Measurements from ENCODE around the gene AKR7A2. TPM values are rescaled to one million over a fixed set of nuclear protein-coding genes. Genes with fewer than 3 reads are reported as not detected.

Gene AKR7A2
- polyA plus RNA-seq, 4 donors = 53.2 to 96.9 (median 70.5) TPM

DNA sequence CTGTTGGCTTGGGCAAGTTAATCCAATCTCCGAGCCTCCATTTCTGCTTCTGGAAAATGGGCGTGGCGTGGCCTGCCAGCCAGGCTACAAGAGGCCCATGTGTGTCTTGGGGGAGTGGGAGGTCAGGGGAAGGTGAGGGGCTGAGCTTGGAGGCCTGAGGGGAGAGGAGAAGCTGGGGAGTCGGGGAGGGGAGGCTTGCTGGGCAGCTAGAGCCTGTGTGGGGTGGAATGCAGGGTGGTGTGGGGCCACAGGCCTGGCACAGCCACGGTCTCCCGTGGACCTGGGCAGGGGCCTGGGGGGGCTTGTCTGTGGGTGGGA is 14.8 kb upstream of the AKR7A2 start:
- no peak for DNase-seq (ENCODE audit: low read depth in 4 of 4, low spot score in 3 of 4)

- no peak for DNase-seq (ENCODE audit: low read depth in 4 of 4, low spot score in 3 of 4)
Measured at GRCh38 chr1:19325958-19326747, 14.2 kb upstream of the AKR7A2 start.

GRCh38 chr1:19325368-19325957 is 13.5 kb upstream of the AKR7A2 start:
- DNase-seq (ENCODE audit: low read depth in 4 of 4, low spot score in 3 of 4) = no peak

- no peak for DNase-seq (ENCODE audit: low read depth in 4 of 4, low spot score in 3 of 4)
Measured at GRCh38 chr1:19324665-19324990, 12.7 kb upstream of the AKR7A2 start.

- no peak for DNase-seq (ENCODE audit: low read depth in 4 of 4, low spot score in 3 of 4)
Measured at GRCh38 chr1:19323987-19324664, 12.2 kb upstream of the AKR7A2 start.

- DNase-seq (ENCODE audit: low read depth in 4 of 4, low spot score in 3 of 4) = no peak
Measured at GRCh38 chr1:19322481-19322880, 10.5 kb upstream of the AKR7A2 start.

- no peak for DNase-seq (ENCODE audit: low read depth in 4 of 4, low spot score in 3 of 4)
Measured at GRCh38 chr1:19321071-19321470, 9.1 kb upstream of the AKR7A2 start.

DNA sequence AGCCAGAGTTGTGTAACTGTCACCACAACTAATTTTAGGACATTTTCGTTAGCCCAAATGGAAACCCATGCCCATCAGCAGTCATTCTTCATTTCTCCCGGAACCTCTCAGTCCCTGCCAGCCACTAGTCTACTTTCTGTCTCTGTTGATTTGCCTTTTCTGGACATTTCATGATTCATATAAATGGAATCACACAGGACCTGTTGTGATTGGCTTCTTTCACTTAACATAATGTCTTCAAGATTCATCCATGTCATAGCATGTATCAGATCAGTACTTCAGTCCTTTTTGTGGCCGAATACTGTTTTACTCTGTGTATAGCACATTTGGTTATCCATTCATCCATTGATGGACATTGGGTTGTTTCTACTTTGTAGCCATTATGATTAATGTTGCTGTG is 7.3 kb upstream of the AKR7A2 start:
- DNase-seq (ENCODE audit: low read depth in 4 of 4, low spot score in 3 of 4) = no peak

DNA sequence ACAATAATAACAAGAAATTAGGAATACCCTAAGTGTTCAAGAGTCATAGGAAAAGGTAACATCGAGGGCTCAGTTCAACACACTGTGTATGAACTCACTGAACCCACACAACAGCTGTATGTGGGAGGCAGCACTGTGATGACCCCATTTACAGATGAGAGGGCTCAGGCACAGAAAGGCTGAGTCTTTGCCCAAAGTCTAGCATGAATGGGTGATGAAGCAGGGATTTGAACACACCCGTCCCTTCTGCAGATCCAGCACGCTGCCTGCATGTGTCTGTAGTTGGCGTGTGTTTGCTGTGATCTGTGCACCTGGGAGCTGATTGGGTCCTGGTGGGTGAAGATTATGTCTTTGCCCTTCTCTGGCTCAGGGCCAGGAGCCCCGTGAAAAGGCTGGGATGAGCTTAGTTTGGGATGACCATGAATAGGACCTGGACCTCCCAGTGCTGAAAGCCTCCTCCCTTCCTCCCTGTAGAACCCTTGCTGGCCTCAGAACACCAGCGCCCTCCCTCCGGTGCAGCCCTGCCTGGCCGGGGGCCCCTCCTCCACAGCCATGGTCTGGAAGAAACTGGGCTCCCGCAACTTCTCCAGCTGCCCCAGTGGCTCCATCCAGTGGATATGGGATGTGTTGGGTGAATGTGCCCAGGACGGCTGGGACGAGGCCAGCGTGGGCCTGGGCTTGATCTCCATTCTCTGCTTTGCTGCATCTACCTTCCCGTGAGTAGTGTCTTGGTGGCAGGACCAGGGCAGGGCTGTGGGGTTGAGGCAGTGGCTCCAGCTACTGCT is 5.4 kb upstream of the AKR7A2 start:
- DNase-seq (ENCODE audit: low read depth in 4 of 4, low spot score in 3 of 4) = no peak

DNA sequence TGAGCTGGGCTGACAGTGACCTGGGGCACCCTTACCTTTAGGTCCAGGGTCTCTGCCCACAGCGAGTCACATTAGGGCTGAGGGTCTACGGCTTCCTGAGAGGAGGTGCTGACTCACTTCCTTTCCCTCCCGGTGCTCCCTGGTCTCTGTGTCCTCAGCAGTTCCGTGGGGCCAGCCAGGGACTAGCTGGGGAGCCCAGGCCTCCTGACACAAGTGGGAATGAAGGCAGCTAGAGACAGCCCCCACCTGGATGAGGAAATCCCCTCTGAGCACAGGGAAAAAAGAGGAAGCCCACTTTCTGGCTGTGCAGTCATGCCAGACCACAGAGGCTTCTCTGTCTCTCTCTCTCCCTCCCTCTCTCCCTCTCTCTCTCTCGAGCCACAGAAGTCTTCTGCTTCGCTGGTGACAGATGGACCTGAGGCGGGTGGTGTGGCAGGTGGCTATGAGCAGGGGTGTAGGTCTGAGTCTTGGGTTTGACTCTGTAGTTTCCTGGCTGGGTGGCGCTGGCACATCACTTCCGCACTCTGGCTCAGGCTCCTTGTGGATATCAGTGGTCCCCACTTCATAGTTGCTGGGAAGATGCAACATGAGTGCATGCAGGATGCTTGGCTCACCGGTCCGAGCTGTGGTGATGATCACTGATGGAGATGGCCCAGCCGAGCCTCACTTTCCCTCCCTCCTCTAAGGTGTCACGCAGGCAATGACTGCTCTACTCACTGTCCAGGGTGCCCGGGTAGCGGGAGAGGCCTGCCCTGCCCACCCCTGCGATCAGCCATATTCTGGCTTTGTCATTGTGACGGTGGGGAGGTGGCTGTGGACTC is 3.6 kb upstream of the AKR7A2 start:
- no peak for DNase-seq (ENCODE audit: low read depth in 4 of 4, low spot score in 3 of 4)

DNA sequence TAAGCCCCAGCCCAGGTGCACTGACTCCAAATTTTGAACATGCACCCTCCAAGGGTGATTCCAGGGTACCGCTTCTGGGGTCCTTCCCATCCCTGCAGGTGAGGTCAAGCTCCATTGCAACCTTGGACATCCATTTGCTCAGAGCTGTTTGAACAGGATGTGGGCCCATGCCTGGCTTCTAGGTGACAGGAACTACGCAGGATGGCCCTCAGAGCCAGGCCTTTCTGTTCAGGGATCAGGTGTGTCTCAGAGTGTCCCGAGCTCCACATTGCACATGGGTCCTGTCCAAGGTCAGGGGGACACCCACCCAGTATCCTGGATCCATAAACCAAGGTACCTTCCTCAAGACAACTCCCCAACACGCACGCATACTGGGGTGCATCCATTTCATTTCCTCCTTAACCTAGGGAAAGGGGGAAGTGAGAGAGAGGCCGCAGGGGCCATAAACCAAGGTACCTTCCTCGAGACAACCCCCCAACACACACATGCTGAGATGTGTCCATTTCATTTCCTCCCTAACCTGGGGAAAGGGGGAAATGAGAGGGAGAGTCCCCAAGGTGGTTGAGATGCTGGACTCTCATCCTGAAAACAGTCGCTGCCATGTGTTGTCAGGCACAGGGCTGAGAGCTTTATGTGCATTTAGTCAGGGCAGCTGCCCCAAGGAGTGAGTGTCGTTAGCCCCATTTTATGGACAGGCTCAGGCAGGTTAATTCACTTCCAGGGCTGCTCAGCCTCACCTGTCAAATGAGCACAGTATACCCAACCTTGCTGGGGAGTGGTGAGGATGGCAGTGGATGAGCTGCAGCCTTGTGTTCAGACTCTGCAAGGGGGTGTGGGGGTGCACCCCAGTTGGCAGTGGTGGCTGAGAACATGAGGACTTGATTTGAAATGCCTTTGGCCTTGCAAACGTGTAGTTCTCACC is 2.3 kb upstream of the AKR7A2 start:
- DNase-seq (ENCODE audit: low read depth in 4 of 4, low spot score in 3 of 4) = no peak

DNA sequence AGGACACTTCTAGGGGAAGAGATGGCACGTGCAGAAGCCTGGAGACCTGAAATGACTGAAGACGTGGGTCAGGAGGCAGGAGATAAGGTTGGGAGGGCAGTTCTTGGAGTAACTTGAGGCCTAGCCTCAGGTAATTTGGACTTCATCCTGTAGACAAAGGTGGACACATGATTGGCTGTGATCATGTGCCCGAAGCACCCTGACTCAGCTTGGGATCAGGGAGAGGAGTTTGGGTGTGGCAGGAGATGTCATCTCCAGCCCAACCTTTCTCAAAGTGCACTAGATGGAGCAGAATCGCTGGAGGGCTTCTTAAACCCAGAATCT is 1.7 kb upstream of the AKR7A2 start:
- no peak for DNase-seq (ENCODE audit: low read depth in 4 of 4, low spot score in 3 of 4)

- DNase-seq (ENCODE audit: low read depth in 4 of 4, low spot score in 3 of 4) = no peak
Measured at GRCh38 chr1:19312782-19313635, 1.1 kb upstream of the AKR7A2 start.

- no peak for DNase-seq (ENCODE audit: low read depth in 4 of 4, low spot score in 3 of 4)
Measured at GRCh38 chr1:19311503-19311930, 427 bp downstream of the AKR7A2 start.

DNA sequence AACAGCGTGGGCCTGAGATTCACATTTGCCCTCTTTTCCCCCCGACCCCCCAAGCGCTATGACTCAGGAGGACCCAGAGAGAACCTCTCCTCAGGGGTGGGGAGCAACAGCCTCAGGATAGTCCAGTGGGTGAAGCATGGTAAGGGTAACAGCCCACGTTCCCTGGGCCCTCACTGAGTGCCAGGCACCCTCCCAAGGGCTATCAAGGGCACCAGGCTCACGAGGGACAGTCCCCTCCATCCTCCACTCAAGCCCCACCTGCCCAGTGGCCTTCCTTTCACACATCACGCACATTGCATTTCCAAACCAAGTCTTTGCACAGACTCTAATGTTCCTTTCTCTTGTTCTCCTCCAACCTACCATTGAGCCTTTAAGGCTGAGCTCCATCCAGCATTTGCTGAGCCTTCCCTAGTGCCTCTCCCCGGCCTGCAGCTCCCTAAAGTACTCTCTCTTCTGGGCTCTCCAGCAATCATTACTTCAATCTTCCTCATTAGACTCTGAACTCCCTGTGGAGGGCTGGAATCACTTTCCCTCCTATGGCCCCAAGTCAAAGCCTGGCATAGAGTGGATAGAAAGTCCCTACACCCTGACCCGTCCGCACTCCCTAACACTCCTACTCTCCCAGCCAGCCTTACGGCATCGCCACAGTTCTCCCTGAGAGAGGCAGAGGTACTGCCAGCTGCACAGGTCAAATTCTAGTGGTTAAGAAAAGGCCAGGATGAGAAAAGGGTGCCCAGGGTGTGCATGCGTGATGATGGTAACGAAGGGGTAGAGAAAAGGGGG is 1.0 kb downstream of the AKR7A2 start:
- DNase-seq (ENCODE audit: low read depth in 4 of 4, low spot score in 3 of 4) = no peak

- DNase-seq (ENCODE audit: low read depth in 4 of 4, low spot score in 3 of 4) = no peak
Measured at GRCh38 chr1:19310061-19310460, 1.9 kb downstream of the AKR7A2 start.

DNA sequence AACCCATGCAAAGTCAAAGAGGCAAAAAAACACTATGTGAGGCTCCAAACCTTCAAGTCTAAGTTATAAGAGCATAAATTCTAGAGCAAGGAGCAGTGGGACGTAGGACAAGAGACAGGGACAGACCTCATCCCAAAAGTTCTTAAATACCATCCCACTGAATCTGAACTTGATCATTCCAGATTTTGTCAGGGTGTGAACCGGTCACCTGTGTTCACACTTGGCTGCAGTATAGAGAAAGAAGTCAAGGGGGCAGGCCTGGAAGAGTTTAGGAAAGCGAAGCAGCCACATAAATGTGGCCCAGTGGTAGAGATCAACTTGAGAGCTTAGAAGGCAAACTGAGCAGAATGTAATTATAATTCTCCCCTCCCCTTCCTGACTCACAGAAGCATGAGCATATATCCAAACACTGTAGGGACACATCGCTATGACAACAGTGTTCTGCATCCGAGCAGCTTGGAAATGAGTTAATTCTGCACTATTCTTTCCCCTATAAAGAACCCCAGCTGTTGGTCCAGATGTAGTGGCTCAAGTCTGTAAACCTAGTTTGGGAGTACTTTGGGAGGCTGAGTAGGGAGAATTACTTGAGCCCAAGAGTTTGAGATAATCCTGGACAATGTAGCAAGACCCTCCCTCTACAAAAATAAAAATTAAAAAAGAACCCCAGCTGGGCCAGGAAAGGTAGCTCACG is 2.7 kb downstream of the AKR7A2 start:
- DNase-seq (ENCODE audit: low read depth in 4 of 4, low spot score in 3 of 4) = no peak
